B cell (primary cell): Measurements from ENCODE around the gene S100A5. TPM values are rescaled to one million over a fixed set of nuclear protein-coding genes. Genes with fewer than 3 reads are reported as not detected.

Source experiments
- ATAC-seq: fragments of 200-7000 bp; cut with Tn5 transposase; one replicate; pipeline ENCODE4 v1.10.0; 2021; ENCODE audit warnings: low read depth, mild to moderate bottlenecking, moderate number of reproducible peaks, moderate library complexity
- CTCF ChIA-PET: fragments of 350-600 bp; sonication (Branson Sonifier 250); formaldehyde crosslinking; loops from one replicate; lab custom pipeline; 2021; ENCODE audit warnings: antibody characterized with exemption, inconsistent platforms; lab: Charles Lee
- POLR2A ChIA-PET: fragments of 350-600 bp; sonication (Branson Sonifier 250); formaldehyde crosslinking; loops from one replicate; lab custom pipeline; 2021; ENCODE audit warnings: antibody characterized with exemption; lab: Charles Lee
- DNase-seq: peaks from one replicate; pipeline ENCODE4 v3.0.0; 2013
- H2AFZ ChIP-seq: 2 replicates; pipeline ENCODE4 v1.6.1; 2012; ENCODE audit warnings: mild to moderate bottlenecking, low read depth, low read length; ENCODE audit not compliant: insufficient read depth, poor library complexity, severe bottlenecking
- H3K27ac ChIP-seq, 2 donors: 1 replicate in 1 of 2; 2 replicates in 1 of 2; pipeline ENCODE4 v1.5.1; 2012 to 2013; ENCODE audit warnings: low read length in 2 of 2, mild to moderate bottlenecking in 2 of 2, moderate library complexity in 1 of 2
- H3K27me3 ChIP-seq, 4 experiments: fragments of 200-600 bp in 1 of 4; sonication (generic) in 1 of 4; replicated peaks in 1 of 4; 1 replicate in 2 of 4; 2 replicates in 2 of 4; pipeline versions ENCODE4 v1.6.1 to v1.7.0; 2013 to 2016; ENCODE audit warnings: low read length in 3 of 4, mild to moderate bottlenecking in 2 of 4, mixed read lengths in 1 of 4, moderate library complexity in 1 of 4; ENCODE audit not compliant: insufficient read depth in 4 of 4, control insufficient read depth in 3 of 4; ENCODE audit errors: control extremely low read depth in 1 of 4
- H3K36me3 ChIP-seq, 2 experiments: replicated peaks in 1 of 2; 1 replicate in 1 of 2; 2 replicates in 1 of 2; pipeline versions ENCODE4 v1.6.1 to v1.7.1; 2013; ENCODE audit warnings: low read length in 1 of 2; ENCODE audit not compliant: insufficient read depth in 2 of 2, control insufficient read depth in 1 of 2; ENCODE audit errors: control extremely low read depth in 1 of 2, extremely low read depth in 1 of 2
- H3K4me1 ChIP-seq, 2 donors: fragments of 200-600 bp in 1 of 2; sonication (generic) in 1 of 2; 1 replicate in 1 of 2; 2 replicates in 1 of 2; pipeline versions ENCODE4 v1.5.1 to v1.6.1; 2013 to 2017; ENCODE audit warnings: low read length in 2 of 2; ENCODE audit not compliant: control insufficient read depth in 2 of 2, insufficient read depth in 2 of 2
- H3K4me2 ChIP-seq: replicated peaks from 2 replicates; pipeline ENCODE3; 2012; ENCODE audit warnings: mild to moderate bottlenecking, low read depth, low read length; ENCODE audit not compliant: poor library complexity, severe bottlenecking
- H3K4me3 ChIP-seq, 5 experiments: fragments of 200-600 bp in 1 of 5; sonication (generic) in 1 of 5; 1 replicate in 3 of 5; 2 replicates in 2 of 5; pipeline versions ENCODE4 v1.5.1 to v1.7.0; 2011 to 2016; ENCODE audit warnings: low read length in 4 of 5, mild to moderate bottlenecking in 4 of 5, low read depth in 2 of 5, control low read depth in 1 of 5, moderate library complexity in 1 of 5; ENCODE audit not compliant: insufficient read depth in 1 of 5; ENCODE audit errors: control extremely low read depth in 1 of 5, extremely low read depth in 1 of 5
- H3K79me2 ChIP-seq: fragments of 200-600 bp; sonication (generic); one replicate; pipeline ENCODE4 v1.6.0; 2016; ENCODE audit warnings: low read length; ENCODE audit not compliant: control insufficient read depth, insufficient read depth
- H3K9ac ChIP-seq: fragments of 200-600 bp; sonication (generic); 2 replicates; pipeline ENCODE4 v1.6.1; 2017; ENCODE audit warnings: mild to moderate bottlenecking, low read length, moderate library complexity
- H3K9me3 ChIP-seq, 3 donors: one replicate each; pipeline versions ENCODE4 v1.6.1 to v1.7.1; 2013; ENCODE audit warnings: low read length in 2 of 3; ENCODE audit not compliant: control insufficient read depth in 2 of 3, insufficient read depth in 1 of 3; ENCODE audit errors: control extremely low read depth in 1 of 3
- H4K20me1 ChIP-seq: 2 replicates; pipeline ENCODE4 v1.6.0; 2012; ENCODE audit warnings: mild to moderate bottlenecking, low read length; ENCODE audit not compliant: insufficient read depth, control insufficient read depth, poor library complexity, severe bottlenecking
- H3K27ac Mint-ChIP-seq: one replicate; pipeline ENCODE4 v1.8.0; 2021; ENCODE audit warnings: mixed read lengths
- H3K27me3 Mint-ChIP-seq: one replicate; pipeline ENCODE4 v1.8.0; 2021; ENCODE audit warnings: mixed read lengths
- H3K4me1 Mint-ChIP-seq: one replicate; pipeline ENCODE4 v1.8.0; 2021; ENCODE audit warnings: mixed read lengths
- H3K4me3 Mint-ChIP-seq: one replicate; pipeline ENCODE4 v1.8.0; 2021; ENCODE audit warnings: mixed read lengths
- H3K9me3 Mint-ChIP-seq: one replicate; pipeline ENCODE4 v1.8.0; 2022; ENCODE audit warnings: mixed read lengths; ENCODE audit not compliant: insufficient read depth
- EZH2 ChIP-seq: IDR thresholded peaks from 2 replicates; pipeline ENCODE4 v1.6.1; 2012; ENCODE audit warnings: borderline replicate concordance, low read depth, mild to moderate bottlenecking, moderate library complexity, low read length; ENCODE audit not compliant: insufficient read depth, poor library complexity, severe bottlenecking
- WGBS: methylation state at CpG from one replicate; pipeline ENCODE4 v1.1.5; 2013; ENCODE audit warnings: missing lambda C conversion rate; ENCODE audit not compliant: insufficient coverage; 5-methylcytosine and 5-hydroxymethylcytosine counted together
- intact Hi-C: fragments of 100-400 bp; cut with micrococcal nuclease; formaldehyde crosslinking; loops from one replicate; pipeline ENCODE4 v1.10.0; 2022
- polyA plus RNA-seq: library from polyadenylated mRNA; depleted of rRNA; stranded (reverse); fragments of >200 nt; gene quantifications from 2 replicates; pipeline ENCODE4 v1.2.3, GENCODE V29; 2012
- total RNA-seq, 2 donors: library from RNA; stranded (reverse); fragments of 120-200 nt in 1 of 2; gene quantifications; 1 replicate in 1 of 2; 2 replicates in 1 of 2; pipeline versions ENCODE4 v1.2.3 to v1.2.4, GENCODE V29; 2013 to 2022
- TF ChIP-seq, protein P1 (sequence below): fragments of 200-600 bp; IDR thresholded peaks from one replicate; pipeline ENCODE4 v1.8.0; 2022; ENCODE audit warnings: antibody characterized with exemption, mild to moderate bottlenecking

The S100A5 gene
- total and polyA plus RNA-seq, 2 donors (not counting 1 experiment from before 2014, with no cell fraction given): 0.64 TPM; not detected in 1

DNA sequence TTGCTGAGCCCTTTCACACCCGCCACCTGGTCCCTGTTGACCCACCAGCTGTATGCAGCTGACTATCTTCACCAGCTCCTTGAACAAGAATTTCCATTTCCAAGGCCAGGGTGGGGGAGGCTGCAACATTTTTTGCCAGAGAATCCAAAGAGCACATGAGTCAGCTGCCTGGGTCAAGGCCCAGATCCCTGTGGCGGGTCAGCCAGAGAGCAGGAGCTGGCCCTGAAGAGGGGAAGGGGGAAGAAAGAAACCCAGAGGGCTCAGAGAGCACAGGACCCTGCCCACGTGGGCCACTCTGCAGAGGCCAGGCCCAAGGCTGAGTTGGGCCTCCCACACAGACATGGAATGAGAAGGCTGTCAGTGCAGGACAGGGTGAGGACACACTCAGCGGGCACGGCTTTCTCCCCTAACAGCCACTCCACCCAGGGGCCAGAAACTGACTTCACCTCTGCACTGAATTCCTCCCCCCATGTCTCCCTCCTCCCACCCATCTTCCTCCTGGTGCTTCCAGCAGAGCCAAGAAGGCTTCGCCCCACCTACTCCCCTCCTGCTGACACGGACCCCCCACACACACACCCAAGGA lies 33.8 kb downstream of the S100A5 start:
- Histone ChIP-seq H3K36me3 (no peaks in the 10 kb centered on the region), H3K27me3 (no peaks in the 10 kb centered on the region), H3K9ac (no peak overlapping the region), H2AFZ (no peak overlapping the region), H3K4me2 (no peak overlapping the region), H3K4me3 (no peak overlapping the region), H3K4me1 (no peaks in the 10 kb centered on the region), H3K27ac (no peak overlapping the region), H4K20me1 (no peaks in the 10 kb centered on the region), H3K79me2 (no peaks in the 10 kb centered on the region), H3K9me3 (no peaks in the 10 kb centered on the region)
- no peak for TF ChIP-seq EZH2
- TF ChIP-seq, protein P1, sequence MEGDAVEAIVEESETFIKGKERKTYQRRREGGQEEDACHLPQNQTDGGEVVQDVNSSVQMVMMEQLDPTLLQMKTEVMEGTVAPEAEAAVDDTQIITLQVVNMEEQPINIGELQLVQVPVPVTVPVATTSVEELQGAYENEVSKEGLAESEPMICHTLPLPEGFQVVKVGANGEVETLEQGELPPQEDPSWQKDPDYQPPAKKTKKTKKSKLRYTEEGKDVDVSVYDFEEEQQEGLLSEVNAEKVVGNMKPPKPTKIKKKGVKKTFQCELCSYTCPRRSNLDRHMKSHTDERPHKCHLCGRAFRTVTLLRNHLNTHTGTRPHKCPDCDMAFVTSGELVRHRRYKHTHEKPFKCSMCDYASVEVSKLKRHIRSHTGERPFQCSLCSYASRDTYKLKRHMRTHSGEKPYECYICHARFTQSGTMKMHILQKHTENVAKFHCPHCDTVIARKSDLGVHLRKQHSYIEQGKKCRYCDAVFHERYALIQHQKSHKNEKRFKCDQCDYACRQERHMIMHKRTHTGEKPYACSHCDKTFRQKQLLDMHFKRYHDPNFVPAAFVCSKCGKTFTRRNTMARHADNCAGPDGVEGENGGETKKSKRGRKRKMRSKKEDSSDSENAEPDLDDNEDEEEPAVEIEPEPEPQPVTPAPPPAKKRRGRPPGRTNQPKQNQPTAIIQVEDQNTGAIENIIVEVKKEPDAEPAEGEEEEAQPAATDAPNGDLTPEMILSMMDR: no peak
- no peaks in the 10 kb centered on the region for H3K4me1 Mint-ChIP-seq
- intact Hi-C loops: no loop called here
- 92% methylated on average over 6 of the region's 7 CpGs for WGBS
- ChIA-PET POLR2A (no interaction called here), CTCF (interaction anchor here (5.9 to 11.1 kb wide), 2 partner anchors 59 to 63 kb away, joined by 36 to 227 read pairs; partner anchors contain the start of gene S100A2)
- H3K27ac Mint-ChIP-seq: no peak overlapping the region
- DNase-seq (no peak), ATAC-seq (no peak)
- peaks cover 3% of the 10 kb centered on the region for H3K27me3 Mint-ChIP-seq
- H3K4me3 Mint-ChIP-seq: no peak overlapping the region
- no peaks in the 10 kb centered on the region for H3K9me3 Mint-ChIP-seq

DNA sequence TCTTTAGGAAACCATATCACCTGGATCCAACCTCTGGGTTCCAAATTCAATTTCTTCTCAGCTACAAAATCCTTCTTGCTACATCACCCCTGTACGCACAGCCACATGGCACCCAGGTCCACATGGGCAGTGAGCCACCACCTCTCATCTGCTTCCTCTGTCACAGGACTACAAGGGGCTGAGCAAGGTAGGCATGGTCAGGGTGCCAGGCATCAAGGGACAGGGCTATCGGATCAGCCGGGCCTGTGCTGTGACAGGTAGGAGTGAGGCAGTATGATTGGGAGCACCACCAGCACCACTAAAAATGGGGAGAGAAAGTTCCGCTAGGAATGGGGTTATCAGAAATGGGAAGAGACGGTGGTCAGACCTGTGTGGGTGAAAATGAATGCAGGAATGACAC lies 34.3 kb downstream of the S100A5 start:
- Histone ChIP-seq H3K4me1 (no peaks in the 10 kb centered on the region), H3K4me3 (no peak overlapping the region), H2AFZ (no peak overlapping the region), H4K20me1 (no peaks in the 10 kb centered on the region), H3K27me3 (no peaks in the 10 kb centered on the region), H3K9me3 (no peaks in the 10 kb centered on the region), H3K36me3 (no peaks in the 10 kb centered on the region), H3K79me2 (no peaks in the 10 kb centered on the region), H3K27ac (no peak overlapping the region), H3K9ac (no peak overlapping the region), H3K4me2 (no peak overlapping the region)
- Mint-ChIP-seq H3K4me1 (no peaks in the 10 kb centered on the region), H3K27me3 (peaks cover 4% of the 10 kb centered on the region), H3K27ac (no peak overlapping the region), H3K9me3 (no peaks in the 10 kb centered on the region), H3K4me3 (no peak overlapping the region)
- DNase-seq: no peak
- TF ChIP-seq EZH2: no peak
- TF ChIP-seq, protein P1: no peak
- 97% methylated on average over 5 of the region's 5 CpGs for WGBS
- no peak for ATAC-seq
- CTCF ChIA-PET: interaction anchor here (11.1 kb wide), 1 partner anchor 64 kb away, joined by 227 read pairs; no protein-coding TSS in a partner anchor
- intact Hi-C loops: no loop called here
- POLR2A ChIA-PET: no interaction called here
